NAMALWA (cell line): Measurements from ENCODE around the gene CFTR.

ENCODE experiments used
- DNase-seq: peaks from one replicate; pipeline ENCODE4 v3.0.0-alpha.2; 2015; ENCODE audit warnings: low spot score

The CFTR gene

GRCh38 chr7:117590191-117590590, 110.4 kb downstream of the CFTR start:
- DNase-seq = no peak

- DNase-seq = no peak
These were observed 112.3 kb downstream of the CFTR start for GRCh38 chr7:117592011-117592635.

- DNase-seq = no peak
These were observed 116.3 kb downstream of the CFTR start for GRCh38 chr7:117596134-117596533.

- DNase-seq = no peak
These were observed 117.9 kb downstream of the CFTR start for GRCh38 chr7:117597755-117598154.

- DNase-seq = no peak
These were observed 121.1 kb downstream of the CFTR start for GRCh38 chr7:117600911-117601310.

- DNase-seq = no peak
These were observed 123.8 kb downstream of the CFTR start for GRCh38 chr7:117603627-117604026.

- no peak for DNase-seq
These were observed 125.9 kb downstream of the CFTR start for GRCh38 chr7:117605712-117606111.

- DNase-seq = no peak
These were observed 126.3 kb downstream of the CFTR start for GRCh38 chr7:117606132-117606531.

- DNase-seq = no peak
These were observed 130.6 kb downstream of the CFTR start for GRCh38 chr7:117610396-117610795.

GRCh38 chr7:117612637-117613036, 132.8 kb downstream of the CFTR start:
- DNase-seq = no peak

GRCh38 chr7:117616694-117617093, 136.9 kb downstream of the CFTR start:
- no peak for DNase-seq

GRCh38 chr7:117619681-117620080, 139.9 kb downstream of the CFTR start:
- no peak for DNase-seq

GRCh38 chr7:117621075-117621618, 141.3 kb downstream of the CFTR start:
- no peak for DNase-seq

GRCh38 chr7:117623606-117624005, 143.8 kb downstream of the CFTR start:
- no peak for DNase-seq

GRCh38 chr7:117630501-117630900, 150.7 kb downstream of the CFTR start:
- no peak for DNase-seq

GRCh38 chr7:117630907-117631564, 151.2 kb downstream of the CFTR start:
- no peak for DNase-seq

GRCh38 chr7:117631652-117632051, 151.8 kb downstream of the CFTR start:
- DNase-seq = no peak

GRCh38 chr7:117637937-117638336, 158.1 kb downstream of the CFTR start:
- DNase-seq = no peak

GRCh38 chr7:117639966-117640365, 160.1 kb downstream of the CFTR start:
- no peak for DNase-seq

GRCh38 chr7:117640465-117640864, 160.6 kb downstream of the CFTR start:
- no peak for DNase-seq

- DNase-seq = no peak
These were observed 165.8 kb downstream of the CFTR start for GRCh38 chr7:117645481-117646165.

- DNase-seq = no peak
These were observed 168.5 kb downstream of the CFTR start for GRCh38 chr7:117648203-117648866.
